CD4-positive, alpha-beta T cell treated with Interleukin-4 for 1 hour (primary cell): ENCODE data around the gene ACOT7.

ENCODE experiments used
- DNase-seq, 2 donors: peaks; one replicate each; pipeline ENCODE4 v3.0.0-alpha.2; 2020 to 2022

Gene ACOT7

GRCh38 chr1:6245869-6246496 lies 147.6 kb downstream of the ACOT7 start:
- peak in 1 of 2 donors; percentile 46 for DNase-seq

GRCh38 chr1:6245086-6245868 lies 148.3 kb downstream of the ACOT7 start:
- peak; percentile 74 to 79 for DNase-seq

GRCh38 chr1:6244401-6245049 lies 149.0 kb downstream of the ACOT7 start:
- no peak for DNase-seq

DNA sequence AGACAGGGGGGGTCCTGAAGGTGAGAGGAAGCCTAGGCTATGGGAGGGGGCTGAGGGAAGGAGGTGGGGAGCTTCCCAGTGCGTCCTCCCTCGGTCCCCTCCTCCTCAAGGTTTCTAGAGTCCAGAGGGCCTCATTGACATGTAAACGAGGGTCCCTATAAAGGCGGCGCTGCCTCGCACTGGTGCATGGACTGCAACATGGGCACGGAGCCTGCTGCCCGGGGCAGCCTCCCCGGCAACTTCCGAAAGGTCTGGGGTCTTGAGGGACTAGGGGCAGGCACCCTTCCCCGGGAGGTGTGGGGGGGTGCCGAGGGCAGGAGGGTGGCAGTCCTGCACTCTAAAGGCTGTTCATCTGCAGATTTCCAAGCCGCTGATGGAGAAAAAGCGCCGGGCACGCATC lies 149.6 kb downstream of the ACOT7 start, which contains the start of gene HES3:
HES3 (plus strand) TSS at position 187 of the 400 bp plus-strand sequence; CDS start at position 374, 187 bp downstream.
- DNase-seq = no peak

GRCh38 chr1:6243053-6243834 lies 150.3 kb downstream of the ACOT7 start:
- DNase-seq = no peak

DNA sequence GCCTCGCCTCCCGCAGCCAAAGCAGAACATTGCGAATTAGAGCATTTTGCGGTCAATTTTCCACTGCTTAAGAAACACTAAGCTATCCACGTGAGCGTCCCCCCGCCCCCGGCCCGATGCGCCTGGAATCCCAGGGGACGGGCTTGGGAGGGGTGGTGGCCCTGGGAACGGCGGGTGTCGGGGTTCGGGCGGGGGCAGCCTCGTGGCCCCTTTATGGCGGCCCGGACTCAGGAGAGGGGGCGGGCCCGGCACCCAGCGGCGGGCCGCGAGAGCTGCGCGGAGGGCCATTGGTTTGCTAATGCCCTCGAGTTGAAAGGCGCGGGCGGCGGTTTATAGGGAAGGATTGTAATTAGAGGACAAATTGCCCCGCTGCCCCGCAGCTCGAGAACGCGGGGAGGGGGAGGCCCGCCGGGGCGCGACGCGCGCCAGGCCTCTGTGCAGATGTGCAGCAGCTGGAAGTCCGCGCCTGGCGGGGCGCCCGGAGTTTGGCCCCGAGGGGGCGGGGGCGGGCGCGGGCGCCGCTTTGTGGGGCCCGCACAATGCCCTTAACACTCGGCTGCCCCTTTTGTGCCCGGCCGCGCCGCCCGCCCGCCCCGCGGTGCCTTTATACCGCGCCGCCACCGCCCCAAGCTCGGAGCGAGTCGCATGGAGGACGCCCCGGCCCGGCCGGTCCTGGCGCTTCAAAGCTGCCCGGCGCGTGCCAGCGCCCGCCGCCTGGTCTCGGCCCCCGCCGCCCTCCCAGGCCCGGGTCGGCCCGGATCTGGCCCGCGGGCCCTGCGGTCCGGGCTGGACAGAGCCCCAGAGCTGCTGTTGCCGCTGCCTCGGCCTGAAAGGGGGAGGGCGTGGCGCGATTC lies 151.5 kb downstream of the ACOT7 start:
- no peak for DNase-seq

DNA sequence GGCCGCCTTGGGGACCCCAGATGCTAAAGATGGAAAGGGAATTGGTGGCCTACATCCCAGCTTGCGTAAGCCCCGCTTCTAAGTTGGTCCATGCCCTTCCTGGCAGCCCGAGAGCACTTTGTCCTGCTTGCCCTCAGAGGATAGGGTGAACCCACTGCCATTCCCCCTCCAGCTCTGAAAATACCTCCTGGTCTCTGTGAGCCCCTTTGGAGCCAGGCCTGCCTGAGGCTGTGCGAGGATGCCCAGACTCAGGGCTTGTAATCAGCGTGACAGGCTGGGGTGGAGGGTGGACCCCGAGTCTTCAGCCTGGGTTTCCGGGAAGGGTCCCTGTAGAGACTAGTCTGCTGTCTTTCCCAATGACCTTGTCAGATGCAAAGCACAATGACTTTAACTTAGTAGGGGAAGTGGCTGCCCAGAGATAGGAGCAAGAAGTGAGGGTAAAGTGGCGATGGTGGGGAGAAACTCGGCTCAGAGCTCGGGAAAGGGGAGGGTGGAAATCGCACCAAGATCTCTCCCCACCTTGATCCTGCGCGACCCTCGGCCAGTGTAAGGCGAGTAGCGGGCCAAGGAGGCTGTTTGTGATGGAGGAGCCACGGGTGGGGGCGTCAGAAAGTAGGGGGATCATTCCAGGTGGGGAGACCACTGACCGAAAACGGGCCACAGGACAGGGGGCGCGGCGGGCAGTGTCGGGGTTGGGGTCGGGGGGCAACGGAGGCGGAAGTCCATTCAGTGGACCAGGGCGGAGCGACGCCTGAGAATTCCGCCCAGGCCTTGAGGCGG lies 152.3 kb downstream of the ACOT7 start:
- DNase-seq = no peak

DNA sequence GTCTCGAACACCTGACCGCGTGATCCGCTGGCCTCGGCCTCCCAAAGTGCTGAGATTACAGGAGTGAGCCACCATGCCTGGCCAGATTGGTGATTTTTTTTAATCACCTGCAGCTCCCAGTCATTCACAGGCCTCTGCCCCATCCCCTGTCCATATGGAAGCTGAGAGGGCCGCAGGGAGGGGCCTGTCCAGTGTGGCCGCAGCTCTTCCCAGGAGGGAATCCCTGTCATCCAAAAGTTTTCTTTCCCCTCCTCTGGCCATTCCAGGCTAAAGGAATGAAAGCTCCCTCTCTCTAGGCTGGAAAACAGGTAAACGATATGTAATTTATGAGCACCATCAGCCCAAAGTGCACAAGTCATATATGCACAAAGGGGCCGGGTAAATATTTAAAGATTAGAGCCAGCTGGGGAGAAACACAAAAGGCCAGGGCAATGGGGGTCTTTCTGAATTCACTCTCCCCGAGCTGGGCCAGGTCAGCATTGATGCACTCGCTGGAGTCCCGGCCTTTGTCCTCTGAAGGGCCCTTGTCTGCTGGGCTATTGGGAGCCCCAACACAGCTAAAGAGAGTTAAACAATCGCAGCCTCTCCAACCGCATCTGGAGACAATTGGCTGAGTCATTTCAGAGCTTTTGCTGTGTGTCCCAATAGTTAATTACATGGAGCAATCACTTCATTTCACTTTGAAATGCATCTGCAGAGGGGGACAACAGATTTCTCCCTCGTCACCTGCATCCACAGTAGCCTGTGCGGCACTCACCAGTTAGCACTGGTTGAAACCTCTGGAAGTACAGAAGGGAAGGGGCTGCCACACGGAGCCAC lies 153.4 kb downstream of the ACOT7 start:
- DNase-seq = no peak

DNA sequence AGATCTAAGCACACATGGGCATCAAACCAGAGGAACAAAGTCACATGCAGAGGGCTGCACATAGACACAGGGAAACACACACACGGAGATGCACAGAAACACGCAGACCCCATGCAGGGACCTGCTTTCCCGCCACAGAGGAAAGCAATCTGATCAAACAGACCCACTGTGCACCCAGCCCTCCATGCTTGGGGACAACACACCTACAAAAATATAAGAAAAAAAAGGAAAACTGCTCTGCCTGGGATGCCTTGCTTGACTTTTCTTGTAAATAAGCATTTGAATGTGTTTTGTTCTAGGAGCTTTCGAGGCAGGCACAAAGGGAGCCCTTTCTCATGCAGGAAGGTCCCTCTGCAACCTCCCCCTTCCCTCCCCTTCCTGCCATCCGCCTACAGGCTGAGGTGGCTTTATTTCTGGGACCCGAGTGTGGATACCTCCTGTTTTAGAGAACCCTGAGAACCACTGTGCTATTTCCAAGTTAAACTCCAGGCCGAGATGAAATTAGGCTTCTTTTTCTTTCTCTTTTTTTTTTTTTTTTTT lies 154.3 kb downstream of the ACOT7 start:
- DNase-seq = no peak

DNA sequence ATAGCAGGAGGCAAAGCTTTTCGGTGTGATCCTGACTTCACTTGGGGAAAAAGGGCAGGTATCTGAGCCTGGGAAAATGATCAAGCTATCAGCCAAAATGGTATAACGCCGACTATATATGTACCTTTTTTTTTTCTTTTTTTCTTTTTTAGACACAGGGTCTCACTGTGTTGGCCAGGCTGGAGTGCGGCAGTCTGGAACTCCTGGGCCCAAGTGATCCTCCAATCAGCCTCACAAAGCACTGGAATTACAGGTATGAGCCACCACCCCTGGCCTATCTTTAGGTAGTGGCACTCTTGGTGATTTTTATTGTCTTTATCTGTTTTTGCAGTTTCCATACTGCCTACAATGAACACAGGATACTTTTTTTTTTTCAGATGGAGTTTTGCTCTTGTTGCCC lies 156.5 kb downstream of the ACOT7 start:
- DNase-seq = no peak

- DNase-seq = peak in 1 of 2 donors; percentile 15
Measured at GRCh38 chr1:6235296-6235677, 158.3 kb downstream of the ACOT7 start.

DNA sequence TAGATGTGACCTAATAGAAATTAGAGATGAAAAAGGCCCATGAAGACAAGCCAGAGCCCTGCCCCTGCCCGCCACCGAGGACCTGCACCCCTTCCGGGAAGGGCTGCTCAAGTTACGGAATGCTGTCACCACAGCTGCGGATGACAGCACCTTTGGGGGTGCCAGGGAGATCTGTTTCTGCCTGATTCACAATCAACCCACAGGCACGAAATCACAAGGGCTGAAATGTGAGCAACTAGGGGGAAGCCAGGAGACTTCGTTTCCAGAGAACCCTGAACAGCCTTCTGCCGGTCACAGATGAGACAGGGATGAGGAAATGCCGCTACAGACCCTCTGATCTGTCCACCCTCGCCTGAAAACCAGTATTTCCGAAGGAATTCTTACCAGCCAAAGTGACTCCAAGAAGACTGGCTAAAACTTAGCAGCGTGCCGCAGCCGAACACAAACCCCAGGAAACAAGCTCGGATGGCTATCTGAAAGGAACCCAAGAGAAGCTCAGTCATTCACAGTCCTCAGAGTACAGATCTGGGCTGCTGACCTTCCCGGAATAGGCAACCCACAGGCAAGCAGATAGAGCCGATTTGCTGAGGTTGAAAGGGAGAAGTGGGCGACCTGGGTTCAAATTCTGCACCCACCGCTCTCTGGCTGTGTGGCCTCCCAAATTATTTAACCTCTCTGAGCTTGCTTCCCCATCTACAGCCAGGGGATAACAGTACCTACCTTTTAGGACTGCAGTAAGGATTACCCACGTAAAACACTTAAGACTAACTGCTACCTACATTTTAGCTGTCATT lies 158.9 kb downstream of the ACOT7 start:
- no peak for DNase-seq

DNA sequence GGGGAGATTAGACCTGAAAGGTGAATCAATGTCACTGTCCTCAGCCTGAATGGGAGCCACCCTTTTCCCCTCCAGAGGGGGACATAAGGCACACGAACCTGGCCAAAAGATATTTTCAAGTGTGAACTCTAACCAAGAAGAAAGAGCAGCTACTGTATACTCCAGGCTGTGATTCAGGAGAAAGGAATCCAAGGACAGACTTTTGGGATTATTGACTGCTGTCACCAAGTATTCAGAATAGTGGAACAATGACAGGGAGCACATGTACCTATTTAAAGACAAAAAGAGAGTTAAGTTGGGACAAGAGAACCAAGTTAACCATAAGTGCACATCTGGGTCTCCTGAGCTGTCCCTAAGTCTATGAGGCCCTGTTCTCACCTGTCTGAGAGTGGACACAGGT lies 160.2 kb downstream of the ACOT7 start:
- DNase-seq = no peak

DNA sequence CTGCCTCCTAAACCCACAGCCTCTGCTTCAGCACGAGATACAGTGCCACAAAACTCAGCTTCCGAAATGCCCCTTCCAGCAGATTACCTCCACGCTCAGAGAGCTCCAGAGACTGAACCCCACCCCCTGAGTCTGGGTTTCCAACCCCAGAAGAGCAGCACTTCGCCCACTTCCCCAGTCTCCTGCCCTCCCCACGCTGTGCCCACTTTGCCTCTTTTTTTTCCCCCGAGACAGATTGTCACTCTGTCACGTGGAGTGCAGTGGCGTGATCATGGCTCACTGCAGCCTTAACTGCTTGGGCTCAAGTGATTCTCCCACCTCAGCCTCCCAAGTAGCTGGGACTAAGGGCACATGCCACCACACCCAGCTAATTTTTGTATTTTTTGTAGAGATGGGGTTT lies 167.9 kb downstream of the ACOT7 start:
- DNase-seq = no peak

DNA sequence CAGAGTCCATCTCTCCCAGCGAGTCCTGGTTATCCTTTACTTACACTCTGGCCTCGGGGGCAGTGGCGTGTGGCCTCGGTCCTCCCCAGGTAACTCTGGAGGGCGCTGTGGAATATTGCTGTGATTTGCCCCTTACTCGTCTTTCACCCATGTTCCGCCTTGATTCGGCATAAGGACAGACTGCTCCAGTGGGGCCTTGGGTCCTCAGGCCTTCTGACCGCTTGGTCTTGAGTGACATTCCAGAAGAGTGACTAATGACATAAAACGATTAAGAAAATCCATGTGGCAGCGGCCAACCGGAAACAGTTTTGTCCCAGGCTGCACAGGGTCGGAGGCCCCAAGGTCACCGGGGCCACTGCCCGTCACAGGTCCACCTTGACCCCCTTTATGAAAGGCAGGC lies 168.8 kb downstream of the ACOT7 start:
- no peak for DNase-seq

DNA sequence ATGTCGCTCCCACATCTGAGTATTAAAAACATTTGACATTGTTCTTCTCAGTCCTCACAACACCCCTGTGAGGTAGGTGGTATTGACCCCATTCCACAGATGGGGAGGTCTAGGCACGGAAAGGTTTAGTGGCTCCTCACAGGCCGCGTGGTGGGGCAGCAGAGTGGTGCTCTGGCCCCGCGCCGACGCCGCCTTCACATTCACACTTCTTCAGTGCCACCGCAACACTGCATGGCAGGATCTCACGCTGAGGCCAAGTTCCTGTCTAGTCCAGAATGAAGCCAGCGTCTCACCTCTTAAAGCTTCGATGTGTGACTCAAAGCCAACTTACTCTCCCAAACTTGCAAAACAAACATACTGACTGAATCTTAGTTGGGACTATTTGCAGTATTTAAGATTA lies 169.9 kb downstream of the ACOT7 start:
- no peak for DNase-seq

- DNase-seq = no peak
Measured at GRCh38 chr1:6222636-6223035, 170.9 kb downstream of the ACOT7 start.

DNA sequence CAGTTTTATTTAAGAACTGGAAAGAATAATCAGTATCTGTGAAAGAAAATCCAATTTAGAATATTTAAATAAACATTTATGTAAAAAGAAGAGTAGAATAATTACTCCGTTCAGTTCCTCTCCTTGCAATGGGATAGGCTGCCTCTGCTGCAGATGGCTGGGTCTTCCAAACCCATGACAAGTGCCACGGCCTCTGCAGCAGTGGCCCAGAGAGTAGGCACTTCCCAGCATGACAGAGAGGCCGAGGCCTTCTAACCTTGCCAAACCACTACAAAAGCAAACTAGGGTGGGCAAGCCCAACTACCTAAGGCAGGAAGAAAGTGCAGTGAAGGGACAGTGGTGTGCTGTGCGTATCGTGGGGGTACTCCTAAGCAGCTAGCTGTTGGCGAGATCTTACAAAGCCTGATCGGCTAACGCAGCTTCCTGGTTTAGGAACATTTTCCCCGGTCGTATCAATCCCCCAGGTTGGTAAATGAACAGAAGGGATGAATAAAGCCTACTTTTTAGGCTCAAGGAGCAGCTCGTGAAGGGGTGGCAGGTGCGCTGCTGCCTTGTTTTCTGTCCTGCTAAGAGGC lies 172.3 kb downstream of the ACOT7 start:
- DNase-seq = no peak

GRCh38 chr1:6220236-6220635 lies 173.3 kb downstream of the ACOT7 start:
- no peak for DNase-seq
